Neural crest cell (in vitro differentiated cells): ENCODE measurements around the gene FAM184B. TPM values are rescaled to one million over a fixed set of nuclear protein-coding genes. Genes with fewer than 3 reads are reported as not detected.

Experiments
- DNase-seq: peaks from one replicate; pipeline ENCODE4 v3.0.0; 2021; ENCODE audit warnings: low read depth, mixed read lengths, low spot score
- H3K27ac Mint-ChIP-seq: one replicate; pipeline ENCODE4 v1.8.0; 2021; ENCODE audit warnings: mild to moderate bottlenecking, mixed read lengths; ENCODE audit not compliant: unreplicated experiment
- H3K27me3 Mint-ChIP-seq: 2 replicates; pipeline ENCODE4 v1.8.0; 2021; ENCODE audit warnings: low read depth, mild to moderate bottlenecking, mixed read lengths
- H3K36me3 Mint-ChIP-seq: 2 replicates; pipeline ENCODE4 v1.8.0; 2021; ENCODE audit warnings: low read depth, mild to moderate bottlenecking, mixed read lengths
- H3K4me1 Mint-ChIP-seq: 2 replicates; pipeline ENCODE4 v1.8.0; 2021; ENCODE audit warnings: mixed read lengths
- H3K4me3 Mint-ChIP-seq: one replicate; pipeline ENCODE4 v1.8.0; 2021; ENCODE audit warnings: mild to moderate bottlenecking, mixed read lengths
- H3K9me3 Mint-ChIP-seq: 2 replicates; pipeline ENCODE4 v1.8.0; 2021; ENCODE audit warnings: mixed read lengths
- CTCF ChIP-seq: fragments of 200-600 bp; sonication (generic); conservative IDR thresholded peaks from 2 replicates; pipeline ENCODE4 v1.5.0; 2021; ENCODE audit warnings: antibody characterized with exemption, mild to moderate bottlenecking
- total RNA-seq: library from RNA; stranded (reverse); gene quantifications from 2 replicates; pipeline ENCODE4 v1.2.1, GENCODE V29; 2021

The FAM184B gene
- total RNA-seq, 1 donor from 2014 or later = 0.12 TPM

- H3K27me3 Mint-ChIP-seq = no peaks in the 10 kb centered on the region
- H3K27ac Mint-ChIP-seq = no peak overlapping the region
- no peak for DNase-seq
- H3K4me1 Mint-ChIP-seq = no peaks in the 10 kb centered on the region
- H3K36me3 Mint-ChIP-seq = peaks cover 3% of the 10 kb centered on the region
- H3K9me3 Mint-ChIP-seq = peaks cover 2% of the 10 kb centered on the region
- no peak overlapping the region for H3K4me3 Mint-ChIP-seq
- TF ChIP-seq CTCF = no peak
Measured at GRCh38 chr4:17726911-17727310, 54.5 kb downstream of the FAM184B start.

- peaks cover 3% of the 10 kb centered on the region for H3K36me3 Mint-ChIP-seq
- DNase-seq = no peak
- TF ChIP-seq CTCF = no peak
- H3K4me1 Mint-ChIP-seq = no peaks in the 10 kb centered on the region
- H3K27ac Mint-ChIP-seq = no peak overlapping the region
- peaks cover 2% of the 10 kb centered on the region for H3K9me3 Mint-ChIP-seq
- H3K4me3 Mint-ChIP-seq = no peak overlapping the region
- peaks cover 4% of the 10 kb centered on the region for H3K27me3 Mint-ChIP-seq
Measured at GRCh38 chr4:17723648-17724047, 57.8 kb downstream of the FAM184B start.

- peaks cover 3% of the 10 kb centered on the region for H3K36me3 Mint-ChIP-seq
- peaks cover 1% of the 10 kb centered on the region for H3K9me3 Mint-ChIP-seq
- no peak for DNase-seq
- no peak overlapping the region for H3K4me3 Mint-ChIP-seq
- H3K27ac Mint-ChIP-seq = no peak overlapping the region
- H3K4me1 Mint-ChIP-seq = peaks cover 2% of the 10 kb centered on the region
- peaks cover 4% of the 10 kb centered on the region for H3K27me3 Mint-ChIP-seq
- no peak for TF ChIP-seq CTCF
Measured at GRCh38 chr4:17722356-17722700, 59.1 kb downstream of the FAM184B start.

GRCh38 chr4:17721496-17722355 is 59.7 kb downstream of the FAM184B start:
- no peak overlapping the region for H3K4me3 Mint-ChIP-seq
- H3K27me3 Mint-ChIP-seq = peaks cover 4% of the 10 kb centered on the region
- no peak for TF ChIP-seq CTCF
- H3K27ac Mint-ChIP-seq = no peak overlapping the region
- DNase-seq = no peak
- H3K9me3 Mint-ChIP-seq = no peaks in the 10 kb centered on the region
- H3K4me1 Mint-ChIP-seq = peaks cover 6% of the 10 kb centered on the region
- H3K36me3 Mint-ChIP-seq = peaks cover 3% of the 10 kb centered on the region

- no peaks in the 10 kb centered on the region for H3K36me3 Mint-ChIP-seq
- H3K4me3 Mint-ChIP-seq = no peak overlapping the region
- TF ChIP-seq CTCF = no peak
- H3K27ac Mint-ChIP-seq = no peak overlapping the region
- H3K9me3 Mint-ChIP-seq = no peaks in the 10 kb centered on the region
- DNase-seq = no peak
- peaks cover 6% of the 10 kb centered on the region for H3K4me1 Mint-ChIP-seq
- peaks cover 4% of the 10 kb centered on the region for H3K27me3 Mint-ChIP-seq
Measured at GRCh38 chr4:17719106-17719505, 62.3 kb downstream of the FAM184B start.
